Neural cell (in vitro differentiated cells): ENCODE data around the gene FEZF2. TPM values are rescaled to one million over a fixed set of nuclear protein-coding genes. Genes with fewer than 3 reads are reported as not detected.

Experiments
- H2AFZ ChIP-seq: fragments of 200-600, 300-800 bp; sonication (generic), shearing (Covaris generic); 2 replicates; pipeline ENCODE4 v1.6.0; 2014; ENCODE audit warnings: low read depth, mild to moderate bottlenecking, antibody characterized with exemption, low read length, moderate library complexity
- H3F3A ChIP-seq: fragments of 200-600 bp; shearing (Covaris generic); 2 replicates; pipeline ENCODE4 v1.6.1; 2016; ENCODE audit warnings: mild to moderate bottlenecking, moderate library complexity, mixed read lengths, antibody characterized with exemption, low read length; ENCODE audit not compliant: insufficient read depth, poor library complexity, severe bottlenecking
- H3K27ac ChIP-seq: fragments of 200-600, 300-800 bp; sonication (generic), shearing (Covaris generic); 2 replicates; pipeline ENCODE4 v1.5.1; 2014; ENCODE audit warnings: mild to moderate bottlenecking, low read length, moderate library complexity
- H3K27me3 ChIP-seq: fragments of 300-800, 200-600 bp; sonication (generic), shearing (Covaris generic); 2 replicates; pipeline ENCODE4 v1.6.0; 2014; ENCODE audit warnings: mild to moderate bottlenecking, low read depth, low read length, moderate library complexity; ENCODE audit not compliant: insufficient read depth
- H3K36me3 ChIP-seq: fragments of 300-800, 200-600 bp; sonication (generic), shearing (Covaris generic); 2 replicates; pipeline ENCODE4 v1.5.1; 2014; ENCODE audit warnings: mild to moderate bottlenecking, antibody characterized with exemption, low read length, moderate library complexity; ENCODE audit not compliant: insufficient read depth
- H3K4me2 ChIP-seq: fragments of 300-800, 200-600 bp; sonication (generic), shearing (Covaris generic); 2 replicates; pipeline ENCODE4 v1.6.0; 2014; ENCODE audit warnings: mild to moderate bottlenecking, low read length
- H3K4me3 ChIP-seq: fragments of 300-800, 200-600 bp; sonication (generic), shearing (Covaris generic); 2 replicates; pipeline ENCODE4 v1.5.1; 2014; ENCODE audit warnings: mild to moderate bottlenecking, low read length, moderate library complexity
- H3K79me2 ChIP-seq: fragments of 200-600 bp; shearing (Covaris generic); replicated peaks from 2 replicates; pipeline ENCODE4 v1.6.0; 2014; ENCODE audit warnings: mild to moderate bottlenecking, low read length, moderate library complexity; ENCODE audit not compliant: insufficient read depth
- H3K9ac ChIP-seq: fragments of 300-800, 200-600 bp; sonication (generic), shearing (Covaris generic); 2 replicates; pipeline ENCODE4 v1.6.1; 2016; ENCODE audit warnings: mild to moderate bottlenecking, low read length, mixed read lengths
- H3K9me2 ChIP-seq: fragments of 200-600 bp; shearing (Covaris generic); 2 replicates; pipeline ENCODE4 v1.6.1; 2016; ENCODE audit warnings: mild to moderate bottlenecking, low read length, mixed read lengths; ENCODE audit not compliant: insufficient read depth
- H3K9me3 ChIP-seq: fragments of 200-600, 300-800 bp; sonication (generic), shearing (Covaris generic); 2 replicates; pipeline ENCODE4 v1.6.1; 2016; ENCODE audit warnings: mild to moderate bottlenecking, mixed run types, low read length, moderate library complexity, mixed read lengths
- H4K20me1 ChIP-seq: fragments of 200-600 bp; shearing (Covaris generic); 2 replicates; pipeline ENCODE4 v1.6.1; 2016; ENCODE audit warnings: mild to moderate bottlenecking, mixed run types; ENCODE audit not compliant: insufficient read depth
- EP300 ChIP-seq: fragments of 450-650 bp; conservative IDR thresholded peaks from 2 replicates; pipeline ENCODE4 v1.6.1; 2014; ENCODE audit warnings: antibody characterized with exemption, mild to moderate bottlenecking, moderate library complexity; ENCODE audit not compliant: poor library complexity, severe bottlenecking
- EZH2 ChIP-seq: fragments of 200-600, 300-800 bp; shearing (Covaris generic), sonication (generic); IDR thresholded peaks from 2 replicates; pipeline ENCODE4 v1.6.1; 2014; ENCODE audit warnings: antibody characterized with exemption, low read length, borderline replicate concordance, mild to moderate bottlenecking; ENCODE audit not compliant: insufficient read depth, poor library complexity, severe bottlenecking
- MXI1 ChIP-seq: fragments of 450-650 bp; conservative IDR thresholded peaks from 2 replicates; pipeline ENCODE4 v1.6.1; 2014; ENCODE audit warnings: antibody characterized with exemption, mild to moderate bottlenecking; ENCODE audit not compliant: poor library complexity, severe bottlenecking
- POLR2AphosphoS5 ChIP-seq: IDR thresholded peaks from 2 replicates; pipeline ENCODE4 v1.6.1; 2012
- RAD21 ChIP-seq: fragments of 450-650 bp; conservative IDR thresholded peaks from 2 replicates; pipeline ENCODE4 v1.6.1; 2014; ENCODE audit warnings: antibody characterized with exemption, mild to moderate bottlenecking, moderate library complexity
- SMC3 ChIP-seq: fragments of 450-650 bp; conservative IDR thresholded peaks from 2 replicates; pipeline ENCODE4 v1.6.1; 2014; ENCODE audit warnings: antibody characterized with exemption, mild to moderate bottlenecking, moderate library complexity; ENCODE audit not compliant: poor library complexity
- TAF1 ChIP-seq: IDR thresholded peaks from 2 replicates; pipeline ENCODE4 v1.6.1; 2012; ENCODE audit warnings: low read depth
- polyA plus RNA-seq: library from polyadenylated mRNA; depleted of rRNA; stranded (reverse); fragments of >200 nt; gene quantifications from 2 replicates; pipeline ENCODE4 v1.2.3, GENCODE V29; 2014
- TF ChIP-seq, protein P1 (sequence below): fragments of 450-650 bp; IDR thresholded peaks from 2 replicates; pipeline ENCODE4 v1.5.1; 2014; ENCODE audit warnings: antibody characterized with exemption, mild to moderate bottlenecking, moderate library complexity; ENCODE audit not compliant: poor library complexity, severe bottlenecking
- TF ChIP-seq, protein P2 (sequence below): IDR thresholded peaks from 2 replicates; pipeline ENCODE4 v1.6.1; 2012; ENCODE audit warnings: borderline replicate concordance

The FEZF2 gene
- polyA plus RNA-seq, 1 donor from 2014 or later = 0.47 TPM

DNA sequence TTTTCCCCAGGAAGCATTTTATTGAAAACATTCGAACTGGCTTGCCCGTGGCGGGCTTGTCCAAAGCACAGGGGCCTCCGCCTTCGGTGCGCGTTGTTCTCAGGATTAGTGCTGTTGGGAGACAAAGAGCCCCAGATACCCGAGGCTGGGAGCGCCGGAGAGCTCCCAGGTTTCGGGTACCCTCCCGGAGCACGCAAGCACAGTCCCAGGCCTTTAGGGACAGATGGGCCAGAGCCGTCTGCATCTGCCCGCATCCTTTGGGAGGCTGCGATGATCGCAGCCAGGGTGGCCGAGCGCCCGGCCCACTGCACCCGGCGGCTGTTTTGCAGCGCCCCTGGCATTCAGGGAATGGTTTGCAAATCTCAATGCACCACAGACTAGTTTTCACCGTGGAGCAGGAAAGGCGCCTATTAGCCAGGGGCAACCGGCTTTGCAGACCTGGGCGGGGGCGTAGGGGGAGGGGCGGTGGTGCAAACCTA lies 5.0 kb upstream of the FEZF2 start:
- Histone ChIP-seq H3K4me3 (peak overlapping the region; percentile 47), H3K9me3 (no peaks in the 10 kb centered on the region), H3K27ac (no peak overlapping the region), H3K9ac (no peak overlapping the region), H2AFZ (no peak overlapping the region), H3K79me2 (no peaks in the 10 kb centered on the region), H4K20me1 (no peaks in the 10 kb centered on the region), H3F3A (peaks cover 11% of the 10 kb centered on the region), H3K27me3 (peaks cover 90% of the 10 kb centered on the region), H3K36me3 (no peaks in the 10 kb centered on the region), H3K4me2 (no peak overlapping the region), H3K9me2 (no peaks in the 10 kb centered on the region)
- TF ChIP-seq, protein P1, sequence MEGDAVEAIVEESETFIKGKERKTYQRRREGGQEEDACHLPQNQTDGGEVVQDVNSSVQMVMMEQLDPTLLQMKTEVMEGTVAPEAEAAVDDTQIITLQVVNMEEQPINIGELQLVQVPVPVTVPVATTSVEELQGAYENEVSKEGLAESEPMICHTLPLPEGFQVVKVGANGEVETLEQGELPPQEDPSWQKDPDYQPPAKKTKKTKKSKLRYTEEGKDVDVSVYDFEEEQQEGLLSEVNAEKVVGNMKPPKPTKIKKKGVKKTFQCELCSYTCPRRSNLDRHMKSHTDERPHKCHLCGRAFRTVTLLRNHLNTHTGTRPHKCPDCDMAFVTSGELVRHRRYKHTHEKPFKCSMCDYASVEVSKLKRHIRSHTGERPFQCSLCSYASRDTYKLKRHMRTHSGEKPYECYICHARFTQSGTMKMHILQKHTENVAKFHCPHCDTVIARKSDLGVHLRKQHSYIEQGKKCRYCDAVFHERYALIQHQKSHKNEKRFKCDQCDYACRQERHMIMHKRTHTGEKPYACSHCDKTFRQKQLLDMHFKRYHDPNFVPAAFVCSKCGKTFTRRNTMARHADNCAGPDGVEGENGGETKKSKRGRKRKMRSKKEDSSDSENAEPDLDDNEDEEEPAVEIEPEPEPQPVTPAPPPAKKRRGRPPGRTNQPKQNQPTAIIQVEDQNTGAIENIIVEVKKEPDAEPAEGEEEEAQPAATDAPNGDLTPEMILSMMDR = no peak
- peak; percentile 80 for TF ChIP-seq EZH2

DNA sequence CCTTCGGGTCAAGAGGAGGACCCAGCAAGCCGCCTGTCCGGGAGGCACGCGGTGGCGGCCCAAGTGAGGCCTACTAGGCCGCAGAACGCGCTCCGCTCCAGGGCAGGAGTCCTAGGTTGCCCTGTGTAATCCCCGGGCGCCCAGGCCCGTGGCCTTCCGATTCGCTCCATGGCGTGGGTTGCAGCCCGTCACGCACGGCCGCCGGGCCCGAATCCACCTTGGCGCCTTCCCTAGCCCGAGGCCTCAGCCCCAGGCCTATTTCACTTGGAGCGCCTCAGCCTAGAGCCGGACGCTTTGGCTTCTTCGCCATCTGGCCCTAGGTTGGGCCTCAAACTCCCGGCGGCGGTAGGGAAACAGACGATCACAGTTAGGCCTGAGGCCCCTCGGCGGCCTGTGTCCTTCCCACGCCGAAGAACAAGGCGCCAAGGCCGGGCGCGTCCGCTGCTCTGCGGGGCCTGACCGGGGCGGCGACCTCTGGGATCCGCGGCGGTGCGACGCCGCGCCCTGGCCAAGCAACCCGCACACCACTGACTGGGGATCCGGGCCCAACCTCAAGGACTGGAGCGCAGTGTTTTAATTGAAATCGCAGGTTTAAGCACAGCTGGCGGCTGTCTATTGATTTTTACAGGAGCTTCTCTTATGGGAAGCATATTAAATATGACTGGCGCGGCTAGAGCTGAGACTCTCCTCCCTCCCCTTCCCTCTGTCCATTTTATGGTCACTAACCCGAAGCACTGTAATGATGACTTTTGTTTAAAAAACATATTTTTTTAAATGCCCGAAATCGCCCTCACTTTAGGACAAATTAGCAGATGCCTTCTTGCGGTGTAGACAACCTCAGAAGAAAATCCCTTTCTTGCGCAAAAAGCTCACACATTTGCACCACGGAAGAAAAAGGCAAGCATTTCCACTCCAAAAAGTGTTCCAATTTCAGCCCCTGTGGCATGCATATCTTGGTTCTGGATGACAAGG lies 3.8 kb upstream of the FEZF2 start:
- no peak overlapping the region for H3K4me2 ChIP-seq
- no peak overlapping the region for H3K9ac ChIP-seq
- H3K79me2 ChIP-seq = no peaks in the 10 kb centered on the region
- H3K36me3 ChIP-seq = no peaks in the 10 kb centered on the region
- TF ChIP-seq EP300 = no peak
- TF ChIP-seq SMC3 = no peak
- TF ChIP-seq RAD21 = no peak
- no peak for TF ChIP-seq POLR2AphosphoS5
- TF ChIP-seq, protein P2, sequence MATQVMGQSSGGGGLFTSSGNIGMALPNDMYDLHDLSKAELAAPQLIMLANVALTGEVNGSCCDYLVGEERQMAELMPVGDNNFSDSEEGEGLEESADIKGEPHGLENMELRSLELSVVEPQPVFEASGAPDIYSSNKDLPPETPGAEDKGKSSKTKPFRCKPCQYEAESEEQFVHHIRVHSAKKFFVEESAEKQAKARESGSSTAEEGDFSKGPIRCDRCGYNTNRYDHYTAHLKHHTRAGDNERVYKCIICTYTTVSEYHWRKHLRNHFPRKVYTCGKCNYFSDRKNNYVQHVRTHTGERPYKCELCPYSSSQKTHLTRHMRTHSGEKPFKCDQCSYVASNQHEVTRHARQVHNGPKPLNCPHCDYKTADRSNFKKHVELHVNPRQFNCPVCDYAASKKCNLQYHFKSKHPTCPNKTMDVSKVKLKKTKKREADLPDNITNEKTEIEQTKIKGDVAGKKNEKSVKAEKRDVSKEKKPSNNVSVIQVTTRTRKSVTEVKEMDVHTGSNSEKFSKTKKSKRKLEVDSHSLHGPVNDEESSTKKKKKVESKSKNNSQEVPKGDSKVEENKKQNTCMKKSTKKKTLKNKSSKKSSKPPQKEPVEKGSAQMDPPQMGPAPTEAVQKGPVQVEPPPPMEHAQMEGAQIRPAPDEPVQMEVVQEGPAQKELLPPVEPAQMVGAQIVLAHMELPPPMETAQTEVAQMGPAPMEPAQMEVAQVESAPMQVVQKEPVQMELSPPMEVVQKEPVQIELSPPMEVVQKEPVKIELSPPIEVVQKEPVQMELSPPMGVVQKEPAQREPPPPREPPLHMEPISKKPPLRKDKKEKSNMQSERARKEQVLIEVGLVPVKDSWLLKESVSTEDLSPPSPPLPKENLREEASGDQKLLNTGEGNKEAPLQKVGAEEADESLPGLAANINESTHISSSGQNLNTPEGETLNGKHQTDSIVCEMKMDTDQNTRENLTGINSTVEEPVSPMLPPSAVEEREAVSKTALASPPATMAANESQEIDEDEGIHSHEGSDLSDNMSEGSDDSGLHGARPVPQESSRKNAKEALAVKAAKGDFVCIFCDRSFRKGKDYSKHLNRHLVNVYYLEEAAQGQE = no peak
- TF ChIP-seq TAF1 = no peak
- TF ChIP-seq MXI1 = no peak
- no peak for TF ChIP-seq EZH2
- TF ChIP-seq, protein P1 = no peak
- H3K27ac ChIP-seq = no peak overlapping the region
- H3K9me2 ChIP-seq = no peaks in the 10 kb centered on the region
- peaks cover 11% of the 10 kb centered on the region for H3F3A ChIP-seq
- H3K27me3 ChIP-seq = peaks cover 100% of the 10 kb centered on the region
- no peaks in the 10 kb centered on the region for H3K9me3 ChIP-seq
- H4K20me1 ChIP-seq = no peaks in the 10 kb centered on the region
- H3K4me3 ChIP-seq = no peak overlapping the region
- no peak overlapping the region for H2AFZ ChIP-seq
